A673 (cell line): Measurements from ENCODE around the gene FAM149A. TPM values are rescaled to one million over a fixed set of nuclear protein-coding genes. Genes with fewer than 3 reads are reported as not detected.

Experiments
- BruUV-seq: library from RNA; stranded (reverse); fragments of 400-500 nt; replicated peaks from 2 replicates; lab custom pipeline; 2021; lab: Mats Ljungman, UMichigan
- CTCF ChIA-PET: fragments of 300-600 bp; sonication (Branson Sonifier 250); formaldehyde crosslinking; loops from one replicate; lab custom pipeline; 2022; ENCODE audit warnings: antibody characterized with exemption; lab: Charles Lee
- POLR2A ChIA-PET: fragments of 300-600 bp; sonication (Branson Sonifier 250); formaldehyde crosslinking; loops from one replicate; lab custom pipeline; 2022; ENCODE audit warnings: antibody characterized with exemption; ENCODE audit not compliant: low non-redundant PET; lab: Charles Lee
- DNase-seq: peaks from one replicate; pipeline ENCODE4 v3.0.0-alpha.2; 2015; ENCODE audit warnings: low spot score
- H3K27ac ChIP-seq: fragments of 200-600 bp; sonication (generic); 2 replicates; pipeline ENCODE4 v1.5.1; 2016; ENCODE audit warnings: mixed run types, low read depth, mild to moderate bottlenecking, mixed read lengths, antibody characterized with exemption, low read length; ENCODE audit not compliant: poor library complexity, severe bottlenecking
- H3K27me3 ChIP-seq: fragments of 200-600 bp; sonication (generic); replicated peaks from 2 replicates; pipeline ENCODE4 v1.6.1; 2017; ENCODE audit warnings: mixed run types, low read depth, mild to moderate bottlenecking, mixed read lengths, antibody characterized with exemption, low read length; ENCODE audit not compliant: insufficient read depth, poor library complexity
- H3K36me3 ChIP-seq: fragments of 200-600 bp; sonication (generic); 2 replicates; pipeline ENCODE4 v1.6.1; 2016; ENCODE audit warnings: mixed run types, mild to moderate bottlenecking, mixed read lengths, antibody characterized with exemption, low read length; ENCODE audit not compliant: insufficient read depth, poor library complexity, severe bottlenecking
- H3K4me1 ChIP-seq: fragments of 200-600 bp; sonication (generic); 2 replicates; pipeline ENCODE4 v1.6.1; 2017; ENCODE audit warnings: mixed run types, mild to moderate bottlenecking, mixed read lengths, antibody characterized with exemption, low read length; ENCODE audit not compliant: insufficient read depth, poor library complexity, severe bottlenecking
- H3K4me3 ChIP-seq: fragments of 200-600 bp; sonication (generic); 2 replicates; pipeline ENCODE4 v1.5.1; 2016; ENCODE audit warnings: low read depth, mixed run types, mild to moderate bottlenecking, mixed read lengths, low read length; ENCODE audit not compliant: poor library complexity, severe bottlenecking
- H3K9me3 ChIP-seq: fragments of 200-600 bp; sonication (generic); 2 replicates; pipeline ENCODE4 v1.6.1; 2016; ENCODE audit warnings: mixed run types, low read depth, mild to moderate bottlenecking, mixed read lengths, antibody characterized with exemption, low read length; ENCODE audit not compliant: poor library complexity, severe bottlenecking
- CTCF ChIP-seq: fragments of 300-800, 200-600 bp; sonication (generic); conservative IDR thresholded peaks from 2 replicates; pipeline ENCODE4 v1.5.1; 2017; ENCODE audit warnings: low read depth, mild to moderate bottlenecking, antibody characterized with exemption, low read length, moderate library complexity, mixed read lengths
- EZH2 ChIP-seq: fragments of 200-600 bp; sonication (generic); IDR thresholded peaks from 2 replicates; pipeline ENCODE4 v1.6.1; 2017; ENCODE audit warnings: borderline replicate concordance, low read depth, mild to moderate bottlenecking, mixed read lengths, antibody characterized with exemption, low read length; ENCODE audit not compliant: poor library complexity, severe bottlenecking
- intact Hi-C: fragments of 100-400 bp; cut with micrococcal nuclease; formaldehyde crosslinking; loops from one replicate; pipeline ENCODE4 v1.10.0; 2022; ENCODE audit not compliant: unreplicated experiment
- total RNA-seq: library from RNA; stranded (reverse); gene quantifications from 2 replicates; pipeline ENCODE4 v1.2.3, GENCODE V29; 2021

Gene FAM149A
- total RNA-seq, 1 experiment from 2014 or later = 0.90 TPM

- no peak overlapping the region for H3K27ac ChIP-seq
These were observed 9.1 kb upstream of the FAM149A start for GRCh38 chr4:186095406-186095805.

GRCh38 chr4:186096681-186097165 lies 7.8 kb upstream of the FAM149A start:
- H3K27ac ChIP-seq = no peak overlapping the region
- no peaks in the 10 kb centered on the region for H3K36me3 ChIP-seq
- no peak for DNase-seq
- ChIA-PET POLR2A (no interaction called here), CTCF (no interaction called here)
- BruUV-seq = no TSS peak
- H3K4me3 ChIP-seq = no peak overlapping the region
- no peaks in the 10 kb centered on the region for H3K27me3 ChIP-seq
- H3K4me1 ChIP-seq = no peaks in the 10 kb centered on the region
- no peak for TF ChIP-seq CTCF
- TF ChIP-seq EZH2 = no peak
- H3K9me3 ChIP-seq = no peaks in the 10 kb centered on the region
- intact Hi-C loops = no loop called here

More at GRCh38 chr4:186095406-186095805, 9.1 kb upstream of the FAM149A start:
- Histone ChIP-seq H3K36me3 (no peaks in the 10 kb centered on the region), H3K9me3 (no peaks in the 10 kb centered on the region), H3K27me3 (no peaks in the 10 kb centered on the region), H3K4me1 (no peaks in the 10 kb centered on the region), H3K4me3 (no peak overlapping the region)
- intact Hi-C loops = no loop called here
- POLR2A ChIA-PET = no interaction called here
- TF ChIP-seq EZH2 (no peak), CTCF (no peak)
- CTCF ChIA-PET = no interaction called here
- no peak for DNase-seq
- no TSS peak for BruUV-seq

- ChIA-PET POLR2A (no interaction called here), CTCF (no interaction called here)
- Histone ChIP-seq H3K4me1 (no peaks in the 10 kb centered on the region), H3K27ac (no peak overlapping the region), H3K36me3 (no peaks in the 10 kb centered on the region), H3K9me3 (no peaks in the 10 kb centered on the region), H3K27me3 (no peaks in the 10 kb centered on the region), H3K4me3 (no peak overlapping the region)
- intact Hi-C loops = no loop called here
- no peak for DNase-seq
- BruUV-seq = no TSS peak
- TF ChIP-seq EZH2 (no peak), CTCF (no peak)
These were observed 7.1 kb upstream of the FAM149A start for GRCh38 chr4:186097386-186097785.
